HEK293 (cell line): ENCODE results near the gene RTN4.

ENCODE experiments used
- KLF7 ChIP-seq: fragments of 450-650 bp; formaldehyde crosslinking; IDR thresholded peaks from 2 replicates; pipeline ENCODE4 v1.5.1; 2016; ENCODE audit warnings: missing biosample characterization, missing genetic modification characterization, borderline replicate concordance
- SCRT1 ChIP-seq: fragments of 450-650 bp; formaldehyde crosslinking; IDR thresholded peaks from 2 replicates; pipeline ENCODE4 v1.5.1; 2016; ENCODE audit warnings: missing biosample characterization, missing genetic modification characterization, borderline replicate concordance
- YY1 ChIP-seq: fragments of 450-650 bp; formaldehyde crosslinking; IDR thresholded peaks from 2 replicates; pipeline ENCODE4 v1.5.1; 2018; ENCODE audit warnings: missing biosample characterization, missing genetic modification characterization
- ZNF121 ChIP-seq: fragments of 450-650 bp; formaldehyde crosslinking; IDR thresholded peaks from 2 replicates; pipeline ENCODE4 v1.5.1; 2016; ENCODE audit warnings: missing biosample characterization, missing genetic modification characterization
- ZNF157 ChIP-seq: fragments of 450-650 bp; formaldehyde crosslinking; IDR thresholded peaks from 2 replicates; pipeline ENCODE4 v1.5.1; 2016; ENCODE audit warnings: missing biosample characterization, missing genetic modification characterization
- ZNF239 ChIP-seq: fragments of 450-650 bp; formaldehyde crosslinking; IDR thresholded peaks from 2 replicates; pipeline ENCODE4 v1.5.1; 2016; ENCODE audit warnings: missing biosample characterization, missing genetic modification characterization
- ZNF423 ChIP-seq: fragments of 450-650 bp; formaldehyde crosslinking; IDR thresholded peaks from 2 replicates; pipeline ENCODE4 v1.5.1; 2016; ENCODE audit warnings: missing biosample characterization, missing genetic modification characterization
- ZNF626 ChIP-seq: fragments of 450-650 bp; sonication (Bioruptor Pico); formaldehyde crosslinking; IDR thresholded peaks from 2 replicates; pipeline ENCODE4 v1.5.1; 2018; ENCODE audit warnings: missing biosample characterization, missing genetic modification characterization, inconsistent platforms
- ZSCAN30 ChIP-seq: fragments of 450-650 bp; IDR thresholded peaks from 2 replicates; pipeline ENCODE4 v1.5.1; 2018; ENCODE audit warnings: missing biosample characterization, mild to moderate bottlenecking, missing genetic modification characterization, moderate library complexity
- TF ChIP-seq, protein P1 (sequence below): fragments of 450-650 bp; formaldehyde crosslinking; IDR thresholded peaks from 2 replicates; pipeline ENCODE4 v1.5.1; 2016; ENCODE audit warnings: missing biosample characterization, missing genetic modification characterization
- TF ChIP-seq, protein P2 (sequence below): fragments of 450-650 bp; formaldehyde crosslinking; IDR thresholded peaks from 2 replicates; pipeline ENCODE4 v1.5.1; 2016; ENCODE audit warnings: missing biosample characterization, missing genetic modification characterization
- TF ChIP-seq, protein P3 (sequence below): fragments of 450-650 bp; formaldehyde crosslinking; optimal IDR thresholded peaks from 2 replicates; pipeline ENCODE3; 2016; ENCODE audit warnings: missing biosample characterization, mild to moderate bottlenecking, missing genetic modification characterization
- TF ChIP-seq, protein P4 (sequence below): fragments of 450-650 bp; formaldehyde crosslinking; IDR thresholded peaks from 2 replicates; pipeline ENCODE4 v1.5.1; 2016; ENCODE audit warnings: missing biosample characterization, missing genetic modification characterization

DNA sequence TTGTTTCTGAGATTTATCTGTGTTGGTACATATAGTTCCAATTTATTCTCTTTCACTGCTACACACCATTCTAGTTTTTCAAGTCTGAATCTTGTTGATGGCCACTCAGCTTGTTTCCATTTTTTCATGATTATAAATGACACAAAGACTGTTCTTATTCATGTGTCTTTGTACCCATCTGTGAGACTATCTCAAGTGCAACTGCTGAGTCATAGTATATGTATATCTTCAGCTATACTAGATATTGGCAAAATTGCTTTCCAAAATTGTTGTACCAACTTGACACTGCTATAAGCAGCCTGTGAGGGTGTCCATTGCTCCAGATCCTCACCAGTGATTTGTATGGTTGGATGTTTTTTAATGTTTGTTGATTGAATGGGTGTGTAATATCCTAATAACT lies 37.2 kb upstream of the RTN4 start:
- TF ChIP-seq ZNF423 (tag by site-specific recombination) (no peak), SCRT1 (no peak), KLF7 (no peak), ZNF157 (tag by site-specific recombination) (no peak), ZNF121 (tag by site-specific recombination) (no peak), ZSCAN30 (tag by site-specific recombination) (no peak), ZNF626 (no peak), YY1 (tag by site-specific recombination) (no peak), ZNF239 (no peak)
- TF ChIP-seq, protein P1, sequence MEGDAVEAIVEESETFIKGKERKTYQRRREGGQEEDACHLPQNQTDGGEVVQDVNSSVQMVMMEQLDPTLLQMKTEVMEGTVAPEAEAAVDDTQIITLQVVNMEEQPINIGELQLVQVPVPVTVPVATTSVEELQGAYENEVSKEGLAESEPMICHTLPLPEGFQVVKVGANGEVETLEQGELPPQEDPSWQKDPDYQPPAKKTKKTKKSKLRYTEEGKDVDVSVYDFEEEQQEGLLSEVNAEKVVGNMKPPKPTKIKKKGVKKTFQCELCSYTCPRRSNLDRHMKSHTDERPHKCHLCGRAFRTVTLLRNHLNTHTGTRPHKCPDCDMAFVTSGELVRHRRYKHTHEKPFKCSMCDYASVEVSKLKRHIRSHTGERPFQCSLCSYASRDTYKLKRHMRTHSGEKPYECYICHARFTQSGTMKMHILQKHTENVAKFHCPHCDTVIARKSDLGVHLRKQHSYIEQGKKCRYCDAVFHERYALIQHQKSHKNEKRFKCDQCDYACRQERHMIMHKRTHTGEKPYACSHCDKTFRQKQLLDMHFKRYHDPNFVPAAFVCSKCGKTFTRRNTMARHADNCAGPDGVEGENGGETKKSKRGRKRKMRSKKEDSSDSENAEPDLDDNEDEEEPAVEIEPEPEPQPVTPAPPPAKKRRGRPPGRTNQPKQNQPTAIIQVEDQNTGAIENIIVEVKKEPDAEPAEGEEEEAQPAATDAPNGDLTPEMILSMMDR (tag by site-specific recombination) = no peak
- TF ChIP-seq, protein P2, sequence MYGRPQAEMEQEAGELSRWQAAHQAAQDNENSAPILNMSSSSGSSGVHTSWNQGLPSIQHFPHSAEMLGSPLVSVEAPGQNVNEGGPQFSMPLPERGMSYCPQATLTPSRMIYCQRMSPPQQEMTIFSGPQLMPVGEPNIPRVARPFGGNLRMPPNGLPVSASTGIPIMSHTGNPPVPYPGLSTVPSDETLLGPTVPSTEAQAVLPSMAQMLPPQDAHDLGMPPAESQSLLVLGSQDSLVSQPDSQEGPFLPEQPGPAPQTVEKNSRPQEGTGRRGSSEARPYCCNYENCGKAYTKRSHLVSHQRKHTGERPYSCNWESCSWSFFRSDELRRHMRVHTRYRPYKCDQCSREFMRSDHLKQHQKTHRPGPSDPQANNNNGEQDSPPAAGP (tag by site-specific recombination) = no peak
- TF ChIP-seq, protein P3, sequence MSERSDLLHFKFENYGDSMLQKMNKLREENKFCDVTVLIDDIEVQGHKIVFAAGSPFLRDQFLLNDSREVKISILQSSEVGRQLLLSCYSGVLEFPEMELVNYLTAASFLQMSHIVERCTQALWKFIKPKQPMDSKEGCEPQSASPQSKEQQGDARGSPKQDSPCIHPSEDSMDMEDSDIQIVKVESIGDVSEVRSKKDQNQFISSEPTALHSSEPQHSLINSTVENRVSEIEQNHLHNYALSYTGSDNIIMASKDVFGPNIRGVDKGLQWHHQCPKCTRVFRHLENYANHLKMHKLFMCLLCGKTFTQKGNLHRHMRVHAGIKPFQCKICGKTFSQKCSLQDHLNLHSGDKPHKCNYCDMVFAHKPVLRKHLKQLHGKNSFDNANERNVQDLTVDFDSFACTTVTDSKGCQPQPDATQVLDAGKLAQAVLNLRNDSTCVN (tag by site-specific recombination) = no peak
- TF ChIP-seq, protein P4, sequence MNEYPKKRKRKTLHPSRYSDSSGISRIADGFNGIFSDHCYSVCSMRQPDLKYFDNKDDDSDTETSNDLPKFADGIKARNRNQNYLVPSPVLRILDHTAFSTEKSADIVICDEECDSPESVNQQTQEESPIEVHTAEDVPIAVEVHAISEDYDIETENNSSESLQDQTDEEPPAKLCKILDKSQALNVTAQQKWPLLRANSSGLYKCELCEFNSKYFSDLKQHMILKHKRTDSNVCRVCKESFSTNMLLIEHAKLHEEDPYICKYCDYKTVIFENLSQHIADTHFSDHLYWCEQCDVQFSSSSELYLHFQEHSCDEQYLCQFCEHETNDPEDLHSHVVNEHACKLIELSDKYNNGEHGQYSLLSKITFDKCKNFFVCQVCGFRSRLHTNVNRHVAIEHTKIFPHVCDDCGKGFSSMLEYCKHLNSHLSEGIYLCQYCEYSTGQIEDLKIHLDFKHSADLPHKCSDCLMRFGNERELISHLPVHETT (tag by site-specific recombination) = no peak
